AG04449 (cell line): ENCODE results near the gene RGS1.

Source experiments
- CTCF ChIA-PET: fragments of 350-600 bp; formaldehyde crosslinking; extraction: SDS; loops from one replicate; lab custom pipeline; 2021; ENCODE audit warnings: antibody characterized with exemption; lab: Yijun Ruan, JAX
- POLR2A ChIA-PET: fragments of 400-600, 350-600 bp; formaldehyde crosslinking; extraction: SDS; loops from one replicate; lab custom pipeline; 2020; ENCODE audit warnings: antibody characterized with exemption, inconsistent platforms; lab: Yijun Ruan, JAX
- DNase-seq: peaks from one replicate; pipeline ENCODE4 v3.0.0-alpha.2; 2010; ENCODE audit warnings: low read depth, low spot score
- H3K4me3 ChIP-seq: 2 replicates; pipeline ENCODE4 v1.5.1; 2011; ENCODE audit warnings: low read depth, mild to moderate bottlenecking, control low read depth, low read length
- CTCF ChIP-seq: IDR thresholded peaks from one replicate; pipeline ENCODE4 v1.5.1; 2011; ENCODE audit warnings: mild to moderate bottlenecking, moderate library complexity, low read length, control low read depth, inconsistent platforms; ENCODE audit not compliant: insufficient read depth; ENCODE audit errors: missing control alignments

RGS1 gene

GRCh38 chr1:192602757-192603156 lies 27.2 kb downstream of the RGS1 start:
- TF ChIP-seq CTCF: no peak
- CTCF ChIA-PET: interaction anchor here (0.9 to 2.6 kb wide), 4 partner anchors 9 to 128 kb away, joined by 3 to 13 read pairs (median 4); no protein-coding TSS in a partner anchor
- no peak for DNase-seq
- POLR2A ChIA-PET: no interaction called here
- H3K4me3 ChIP-seq: no peak overlapping the region

GRCh38 chr1:192603218-192603787 lies 27.7 kb downstream of the RGS1 start:
- CTCF ChIA-PET: interaction anchor here (0.7 to 2.6 kb wide), 4 partner anchors 9 to 129 kb away, joined by 3 to 13 read pairs (median 4); no protein-coding TSS in a partner anchor

GRCh38 chr1:192604979-192605620 lies 29.5 kb downstream of the RGS1 start:
- ChIA-PET POLR2A (no interaction called here), CTCF (interaction anchor here (1.0 to 5.3 kb wide), 2 partner anchors 25 to 129 kb away, joined by 4 to 110 read pairs; no protein-coding TSS in a partner anchor)
- H3K4me3 ChIP-seq: no peak overlapping the region
- no peak for DNase-seq
- TF ChIP-seq CTCF: no peak

More at GRCh38 chr1:192603218-192603787, 27.7 kb downstream of the RGS1 start:
- no peak overlapping the region for H3K4me3 ChIP-seq
- no peak for TF ChIP-seq CTCF
- POLR2A ChIA-PET: no interaction called here
- DNase-seq: no peak

GRCh38 chr1:192608671-192609070 lies 33.1 kb downstream of the RGS1 start:
- H3K4me3 ChIP-seq: no peak overlapping the region
- TF ChIP-seq CTCF: no peak
- ChIA-PET CTCF (interaction anchor here (0.8 to 5.3 kb wide), 10 partner anchors 10 to 142 kb away, joined by 3 to 110 read pairs (median 4); no protein-coding TSS in a partner anchor), POLR2A (no interaction called here)
- no peak for DNase-seq

- no peak for DNase-seq
- POLR2A ChIA-PET: no interaction called here
- TF ChIP-seq CTCF: no peak
- H3K4me3 ChIP-seq: no peak overlapping the region
- CTCF ChIA-PET: interaction anchor here (0.8 to 5.6 kb wide), 17 partner anchors 9 to 412 kb away, joined by 3 to 122 read pairs (median 4); no protein-coding TSS in a partner anchor
Measured at GRCh38 chr1:192609110-192610079, 33.8 kb downstream of the RGS1 start.
